GM18907 (cell line): ENCODE data around the gene PPM1H.

Source experiments
- ATAC-seq: cut with Tn5 transposase; IDR thresholded peaks from one replicate; pipeline ENCODE4 v1.9.1; 2021; ENCODE audit warnings: mild to moderate bottlenecking, moderate library complexity; ENCODE audit not compliant: unreplicated experiment

The PPM1H gene

DNA sequence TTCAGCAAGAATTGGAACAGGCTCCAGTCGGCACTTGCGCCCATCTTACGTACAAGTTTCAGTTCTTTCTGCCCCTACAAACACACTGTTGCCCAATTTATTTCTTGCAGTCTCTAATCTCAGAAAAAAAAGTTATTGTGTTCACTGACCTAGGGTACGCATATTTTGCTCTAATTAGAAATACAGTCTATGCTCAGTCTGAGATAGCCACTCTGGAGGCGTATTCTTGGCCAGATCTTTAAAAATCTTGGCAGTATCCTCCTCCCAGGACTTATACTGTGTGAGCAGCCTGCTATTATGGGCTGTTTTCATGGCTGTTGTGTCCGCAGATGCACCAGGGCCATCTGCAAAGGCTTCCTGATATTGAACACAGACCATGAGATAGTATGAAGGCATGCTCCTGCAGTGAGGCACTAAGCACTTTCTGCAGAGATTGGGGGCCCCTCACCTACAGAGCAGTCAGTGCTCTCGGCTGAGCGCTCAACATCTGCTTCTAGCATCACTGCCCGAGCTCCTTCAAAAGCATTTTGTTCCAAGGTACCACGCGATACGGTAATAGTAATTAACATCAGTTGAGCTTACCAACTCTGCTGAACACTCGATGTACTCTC lies 57.9 kb downstream of the PPM1H start:
- ATAC-seq: no peak

DNA sequence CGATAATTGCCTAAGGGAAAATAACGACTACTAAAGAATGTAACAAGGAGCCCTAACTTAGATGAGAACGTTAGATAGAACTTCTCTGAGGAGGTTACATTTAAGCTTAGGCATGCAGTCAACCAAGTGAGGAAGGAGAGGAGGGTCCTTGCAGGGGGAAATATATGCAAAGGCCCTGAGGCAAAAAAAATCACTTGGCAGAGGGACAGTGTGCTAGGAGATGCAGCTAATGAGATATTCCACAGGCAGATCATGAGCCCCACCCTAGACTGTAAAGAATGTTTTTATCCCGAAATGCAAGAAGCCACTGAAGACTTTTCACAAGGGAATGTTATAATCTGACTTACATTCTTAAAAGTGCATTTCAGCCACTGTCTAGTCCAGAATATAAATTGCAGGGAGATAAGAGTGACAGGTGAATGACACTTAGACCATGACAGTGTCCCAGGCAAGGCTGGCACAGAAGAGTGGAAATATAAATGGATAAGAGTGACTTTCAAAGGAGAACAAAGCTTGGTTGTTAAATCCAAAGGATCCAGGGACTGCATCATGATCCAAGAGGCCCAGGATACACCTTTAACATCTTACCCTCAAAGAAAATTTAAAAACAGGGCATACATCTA lies 61.0 kb downstream of the PPM1H start:
- ATAC-seq: no peak

DNA sequence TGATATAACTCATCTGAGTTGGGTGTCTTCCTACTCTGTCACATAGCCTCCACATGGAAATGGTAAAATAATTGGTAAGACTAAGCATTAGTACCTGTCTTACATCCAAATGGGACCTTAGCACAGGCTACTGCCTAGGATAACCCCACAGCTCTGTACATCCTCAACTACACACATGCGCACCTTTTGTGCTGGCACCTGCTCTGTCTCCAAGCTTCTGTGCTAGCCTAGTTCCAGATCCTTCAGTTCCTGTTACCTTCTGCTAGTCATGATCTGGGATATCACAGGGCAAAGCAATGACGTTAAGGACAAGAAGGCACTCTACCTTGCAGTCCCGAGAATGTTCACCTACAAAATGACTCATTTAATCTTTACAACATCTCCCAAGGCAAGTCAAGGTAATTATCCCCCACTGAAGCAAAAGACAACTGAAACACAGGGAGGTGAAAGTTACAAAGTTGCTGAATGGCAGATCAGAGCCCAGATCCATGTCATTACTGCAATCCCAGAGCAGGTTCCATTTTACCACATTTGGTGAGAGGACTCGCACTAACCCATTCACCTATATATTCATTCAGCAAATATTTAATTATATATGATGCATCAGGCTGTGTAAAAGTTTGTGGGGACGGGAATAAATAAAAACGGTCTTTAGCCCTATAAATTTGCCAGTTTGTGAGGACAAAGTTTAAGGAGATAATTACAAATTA lies 61.7 kb downstream of the PPM1H start:
- no peak for ATAC-seq

DNA sequence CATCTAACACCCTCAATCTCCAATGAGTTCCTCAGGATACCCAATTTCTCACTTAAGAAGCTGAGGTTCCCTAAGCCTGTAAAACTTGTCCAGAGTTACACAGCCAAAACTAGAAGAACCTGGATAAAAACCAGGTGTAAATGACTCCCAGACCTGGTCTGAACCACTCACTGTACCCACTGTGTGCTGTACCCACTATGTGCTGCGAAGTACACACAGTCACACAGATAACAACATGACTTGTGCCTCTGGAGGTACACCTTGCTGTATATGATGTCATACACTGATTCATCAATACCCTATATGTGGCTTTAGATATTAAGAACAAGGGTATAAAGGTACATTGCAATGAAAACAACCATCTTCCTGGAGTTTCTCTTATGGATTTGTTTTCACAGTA lies 66.1 kb downstream of the PPM1H start:
- ATAC-seq: no peak

DNA sequence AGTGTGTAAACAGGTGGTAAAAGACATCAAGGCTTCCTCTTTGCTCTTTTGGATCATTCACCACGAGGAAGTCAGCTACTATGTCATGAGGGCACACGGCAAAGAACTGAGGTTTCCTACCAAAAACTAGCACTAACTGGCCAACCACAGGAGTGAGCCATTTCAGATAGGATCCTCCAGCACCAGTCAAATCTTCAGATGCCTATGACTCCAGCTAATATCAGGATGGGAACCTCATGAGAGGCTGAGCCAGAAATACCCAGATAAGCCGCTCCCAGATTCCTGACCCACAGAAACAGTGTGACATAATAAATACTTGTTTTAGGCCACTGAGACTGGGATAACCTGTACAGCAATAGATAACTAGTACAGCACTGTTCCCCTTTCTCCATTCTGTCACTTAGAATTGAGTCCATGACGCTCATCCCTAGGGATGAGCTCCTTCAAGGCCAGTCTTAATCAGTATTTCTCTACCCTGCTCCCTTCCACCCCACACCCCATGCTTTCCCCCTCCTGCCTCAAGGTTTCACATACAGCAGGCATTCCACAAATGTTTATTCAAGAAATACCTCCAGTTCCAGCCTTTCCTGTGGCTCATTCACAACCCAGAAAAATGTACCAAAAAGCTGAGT lies 68.4 kb downstream of the PPM1H start:
- ATAC-seq: no peak

DNA sequence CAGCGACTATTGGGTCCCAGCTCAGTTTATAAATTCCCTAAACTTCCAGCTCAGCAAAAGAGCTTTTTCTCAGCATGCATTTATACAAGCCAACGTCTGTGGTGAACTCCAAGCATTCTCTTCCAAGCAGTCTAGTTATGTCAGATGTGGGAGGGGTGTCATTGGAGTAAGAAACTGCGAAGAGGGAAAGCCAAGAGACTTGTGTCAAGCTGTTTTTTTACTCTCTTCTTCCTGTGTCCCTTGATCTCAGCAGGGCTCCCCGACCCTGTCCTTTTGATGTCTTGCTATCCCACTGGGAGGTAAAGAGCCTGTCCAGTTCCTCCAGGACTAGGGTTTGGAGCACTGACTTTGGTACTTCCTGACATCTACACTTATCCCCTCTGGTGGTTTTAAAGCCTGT lies 69.0 kb downstream of the PPM1H start:
- no peak for ATAC-seq

DNA sequence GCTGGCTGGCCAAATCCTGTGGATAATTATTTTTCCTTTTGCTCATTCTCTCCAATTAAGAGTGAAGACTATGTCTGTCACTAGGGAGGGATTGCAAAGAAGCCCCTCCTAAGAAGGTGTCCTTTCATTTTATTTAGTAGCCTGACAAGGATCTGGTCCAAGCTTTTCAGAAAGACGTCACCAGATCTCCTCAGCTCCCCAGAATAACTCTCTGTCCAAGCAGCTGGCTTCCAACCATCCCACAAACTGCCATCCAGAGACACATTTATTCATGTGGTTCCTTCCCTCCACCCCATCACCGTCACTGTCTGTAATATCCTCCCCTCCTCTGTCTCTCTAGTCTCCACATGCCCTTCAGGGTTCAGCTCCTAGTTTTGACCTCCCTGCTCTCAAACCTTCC lies 69.9 kb downstream of the PPM1H start:
- no peak for ATAC-seq

DNA sequence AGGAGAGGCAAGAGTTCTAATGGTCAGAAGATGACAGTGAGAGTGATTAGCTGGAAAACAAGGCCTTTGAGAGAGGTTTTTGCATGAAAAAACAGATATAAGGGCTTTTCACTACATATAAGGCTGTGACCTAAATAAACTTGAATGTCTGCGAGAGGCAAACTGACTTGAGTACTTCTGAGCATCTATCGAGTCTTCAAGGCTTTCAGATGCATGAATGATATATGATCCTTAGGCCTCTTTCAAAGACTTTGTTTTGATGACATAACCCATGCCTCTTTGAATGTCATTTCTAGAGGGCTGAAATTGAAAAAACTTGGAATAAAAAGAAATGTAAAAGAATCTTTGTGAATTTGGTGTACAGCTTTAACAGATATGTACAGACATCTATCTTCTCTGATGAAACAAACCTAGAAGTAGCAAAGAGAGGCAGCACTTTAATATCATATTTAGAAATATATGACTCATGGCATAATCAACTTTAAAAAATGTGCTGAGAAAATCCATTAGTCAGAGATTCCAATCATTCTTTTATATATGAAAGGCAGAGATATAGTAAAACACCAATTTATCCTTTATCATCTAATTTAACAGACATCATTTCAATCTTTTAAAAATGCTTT lies 72.6 kb downstream of the PPM1H start:
- no peak for ATAC-seq

DNA sequence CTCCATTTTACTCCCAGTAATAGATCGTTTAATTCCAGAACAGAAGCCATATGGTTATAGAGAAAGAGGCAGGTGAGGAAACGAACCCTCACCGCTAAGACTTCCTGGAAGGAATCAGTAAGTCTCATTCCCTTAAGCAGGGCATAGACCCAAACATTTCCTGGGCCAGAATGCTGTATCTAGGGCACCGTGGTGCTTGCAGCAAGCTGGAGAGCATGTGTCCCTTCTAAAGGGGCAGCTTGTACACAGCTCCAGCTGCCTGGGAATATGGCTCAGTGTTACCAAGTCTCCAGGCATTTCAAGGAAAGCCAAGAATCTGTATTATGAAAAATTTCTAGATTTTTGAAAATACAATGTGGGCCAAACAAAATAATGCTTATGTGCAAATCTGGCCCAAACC lies 73.4 kb downstream of the PPM1H start:
- no peak for ATAC-seq

DNA sequence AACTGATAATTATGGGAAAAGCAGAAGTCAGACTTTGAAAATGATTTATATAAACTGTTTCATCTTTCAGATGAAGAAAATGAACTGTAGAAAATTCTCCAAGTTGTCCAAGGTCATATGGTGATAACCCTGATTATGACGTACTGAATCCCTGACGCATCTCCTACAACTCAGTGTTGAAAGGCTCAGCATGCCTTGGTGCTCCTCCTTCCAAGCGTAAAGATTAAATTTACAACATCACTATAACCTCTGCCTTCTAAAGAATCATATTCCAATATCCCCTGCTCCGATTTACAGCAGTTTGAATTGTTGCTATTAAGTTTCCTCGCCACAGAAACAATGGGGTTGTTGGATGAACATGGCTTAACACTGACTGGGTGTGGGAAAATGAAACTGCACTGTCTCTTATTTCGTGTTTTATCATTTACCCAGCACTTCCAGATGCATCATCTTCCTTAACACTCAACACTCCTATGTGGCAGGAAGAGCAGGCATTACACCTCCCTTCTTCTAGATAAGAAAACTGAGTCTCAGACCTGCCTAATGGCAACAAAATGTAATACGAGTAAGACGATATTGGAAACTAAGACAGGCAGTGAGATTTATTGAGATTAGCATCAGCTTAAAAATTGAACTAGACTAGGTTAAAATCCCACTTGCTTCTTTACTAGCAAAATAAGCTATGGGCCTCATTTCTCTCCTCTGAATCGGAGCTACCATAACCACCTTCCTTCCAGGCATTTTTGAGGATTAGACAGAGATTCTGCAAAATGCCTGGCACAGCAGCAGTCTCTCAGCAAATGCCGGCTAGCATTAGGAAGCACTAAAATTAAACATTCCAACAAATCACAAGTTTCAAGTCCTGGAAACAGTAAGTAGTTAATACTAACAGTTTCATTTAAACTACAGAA lies 74.2 kb downstream of the PPM1H start:
- ATAC-seq: no peak

DNA sequence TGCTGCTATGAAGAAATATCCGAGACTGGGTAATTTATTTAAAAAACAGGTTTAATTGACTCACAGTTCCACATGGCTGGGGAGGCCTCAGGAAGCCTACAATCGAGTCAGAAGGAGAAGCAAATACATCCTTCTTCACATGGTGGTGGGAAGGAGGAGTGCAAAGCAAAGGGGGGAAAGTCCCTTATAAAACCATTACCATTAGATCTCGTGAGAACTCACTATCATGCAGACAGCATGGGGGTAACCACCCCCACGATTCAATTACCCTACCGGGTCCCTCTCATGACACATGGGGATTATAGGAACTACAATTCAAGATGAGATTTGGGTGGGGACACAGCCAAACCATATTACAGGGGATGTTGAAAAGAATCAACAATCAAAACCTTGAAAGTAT lies 74.9 kb downstream of the PPM1H start:
- no peak for ATAC-seq

DNA sequence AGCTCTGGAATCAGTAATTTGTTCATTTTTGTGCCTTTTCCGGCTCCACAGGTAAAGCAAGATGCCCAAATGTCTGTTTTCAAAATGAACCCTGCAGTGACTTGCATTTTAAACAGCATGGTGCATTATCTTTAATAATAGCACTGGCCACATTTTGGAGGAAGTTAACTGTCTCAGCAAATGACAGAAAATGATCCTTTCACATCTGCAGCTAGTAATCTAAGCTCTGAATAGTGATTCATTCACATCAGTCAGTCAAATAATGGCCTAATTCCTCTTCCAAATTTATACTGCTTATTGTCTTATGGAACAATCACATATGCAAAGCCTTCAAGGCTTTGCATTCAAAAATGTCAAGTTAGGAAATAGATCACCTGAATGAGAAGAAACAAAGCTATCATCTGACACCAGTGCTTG lies 75.6 kb downstream of the PPM1H start:
- no peak for ATAC-seq

DNA sequence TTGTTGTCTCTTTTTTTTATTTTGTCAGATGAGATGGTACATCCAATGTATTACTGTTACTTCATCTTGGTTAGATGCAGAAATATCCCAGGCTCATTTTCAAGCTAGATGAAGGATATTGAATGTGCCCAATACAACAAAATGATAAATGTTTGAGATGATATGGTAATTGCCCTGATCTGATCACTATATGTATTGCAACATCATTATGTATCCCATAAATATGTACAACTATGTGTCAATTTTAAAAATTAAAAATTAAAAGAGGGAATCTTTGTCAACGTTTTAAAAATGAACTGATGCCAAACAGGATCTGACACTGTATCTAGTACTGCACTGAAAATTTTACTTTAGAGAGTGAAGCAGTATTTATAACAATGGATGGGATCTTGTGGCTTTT lies 78.5 kb downstream of the PPM1H start:
- no peak for ATAC-seq

DNA sequence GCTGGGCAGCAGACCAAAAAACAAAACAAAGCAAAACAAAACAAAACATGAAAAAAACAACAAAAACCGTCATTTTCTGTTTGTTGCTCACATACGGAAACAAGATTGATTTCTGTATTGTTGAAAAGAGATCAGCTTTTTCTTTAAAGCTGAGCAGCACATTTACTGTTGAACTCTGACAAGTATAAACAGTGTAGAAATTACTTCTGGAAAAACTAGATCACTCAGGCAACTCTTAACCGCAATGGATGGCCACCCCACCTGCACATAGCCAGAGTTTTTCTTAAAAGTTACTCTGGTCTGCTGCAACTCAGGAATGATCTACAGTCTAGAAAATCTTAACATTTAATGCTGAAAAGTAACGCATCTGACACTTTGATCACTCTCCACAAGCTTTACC lies 80.9 kb downstream of the PPM1H start:
- no peak for ATAC-seq

DNA sequence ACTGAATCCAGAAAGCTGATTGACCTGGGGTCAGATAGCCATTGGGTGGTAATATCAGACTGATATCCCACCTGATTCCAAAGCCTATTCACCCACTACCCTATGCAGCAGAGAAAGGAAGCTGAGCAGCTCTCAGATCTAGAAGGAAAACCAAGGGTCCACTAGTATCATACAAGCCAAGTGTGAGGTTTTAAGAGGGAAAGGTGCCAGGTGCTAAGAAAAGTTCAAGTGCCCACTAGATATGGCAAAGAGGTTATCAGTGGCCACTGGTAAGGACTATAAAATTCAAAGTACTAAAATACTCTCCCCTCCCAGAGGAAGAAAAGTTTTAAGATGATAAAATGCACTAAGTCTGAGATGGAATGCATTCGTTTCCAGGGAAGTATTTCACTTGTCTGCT lies 85.6 kb downstream of the PPM1H start:
- ATAC-seq: no peak

DNA sequence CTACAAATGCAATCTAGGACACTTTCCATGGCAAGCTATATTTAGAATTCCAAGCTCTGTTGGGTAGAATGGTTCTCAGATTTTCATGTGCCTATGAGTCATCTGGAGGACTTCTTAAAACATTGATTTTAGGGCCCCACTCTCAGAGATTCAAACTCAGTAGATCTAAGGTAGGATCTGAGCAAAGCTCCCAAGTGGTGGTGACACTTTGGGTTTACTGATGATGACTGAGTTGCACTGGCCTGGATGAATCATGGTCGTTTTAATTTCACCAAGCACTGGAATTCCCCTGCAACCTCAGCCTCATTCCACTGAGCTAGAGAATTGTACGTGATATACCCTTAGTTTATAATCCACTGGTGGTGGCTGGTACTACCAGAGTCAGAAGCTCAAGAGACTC lies 86.5 kb downstream of the PPM1H start:
- ATAC-seq: no peak

DNA sequence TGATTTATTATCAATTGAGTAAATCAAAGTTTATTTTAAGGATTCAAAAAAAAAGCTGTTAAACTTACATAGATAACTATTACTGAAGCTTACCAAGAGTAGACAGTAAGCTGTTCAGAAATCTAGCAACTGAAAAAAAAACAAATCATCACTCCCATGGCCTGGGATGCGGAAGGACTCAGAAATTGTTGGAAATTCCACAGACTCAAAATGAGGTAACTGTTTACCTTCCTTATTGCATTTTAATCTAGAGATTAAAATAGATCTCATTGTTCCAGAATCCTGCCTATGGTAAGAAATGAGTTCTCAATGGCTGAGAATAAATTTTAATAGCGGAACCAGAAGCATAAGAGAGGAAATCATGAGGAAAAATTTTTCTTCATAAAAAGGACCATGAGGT lies 87.2 kb downstream of the PPM1H start:
- ATAC-seq: no peak

DNA sequence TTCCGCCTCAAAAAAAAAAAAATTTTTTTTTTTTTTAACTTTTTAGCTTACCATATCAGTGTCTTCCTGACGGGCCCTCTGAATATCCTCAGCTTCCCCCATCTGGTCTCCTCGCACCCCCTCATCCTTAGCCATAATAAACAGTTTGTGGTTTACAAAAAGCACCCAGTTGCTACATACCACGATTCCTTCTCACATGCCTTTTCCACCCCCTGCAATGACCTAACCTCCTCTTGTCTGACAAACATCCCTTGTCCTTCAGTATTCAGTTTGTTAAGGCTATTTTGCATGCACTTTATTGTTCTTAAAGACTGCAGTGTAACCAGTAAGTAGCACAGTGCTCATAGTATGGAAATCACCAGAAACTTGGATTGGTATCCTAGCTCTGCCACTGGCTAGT lies 88.5 kb downstream of the PPM1H start:
- no peak for ATAC-seq

DNA sequence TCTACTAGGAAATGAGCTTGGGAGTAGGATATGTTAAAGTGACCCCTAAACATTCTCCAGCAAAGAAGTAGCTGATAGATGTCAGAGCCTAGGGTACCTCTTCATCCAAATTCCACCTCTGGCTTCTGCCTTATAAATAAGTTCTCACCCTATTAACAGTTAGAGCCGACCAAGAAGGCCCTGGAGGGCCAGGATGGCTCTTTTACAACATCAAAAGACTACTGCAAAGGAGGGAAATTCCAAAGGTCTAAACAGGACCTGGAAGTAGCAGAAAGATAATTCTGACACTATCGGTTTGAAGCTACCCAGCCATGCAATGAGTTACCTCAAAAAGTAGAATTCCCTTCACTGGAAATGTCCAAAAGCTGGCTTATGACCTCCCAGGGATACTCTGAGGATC lies 90.0 kb downstream of the PPM1H start:
- ATAC-seq: no peak

DNA sequence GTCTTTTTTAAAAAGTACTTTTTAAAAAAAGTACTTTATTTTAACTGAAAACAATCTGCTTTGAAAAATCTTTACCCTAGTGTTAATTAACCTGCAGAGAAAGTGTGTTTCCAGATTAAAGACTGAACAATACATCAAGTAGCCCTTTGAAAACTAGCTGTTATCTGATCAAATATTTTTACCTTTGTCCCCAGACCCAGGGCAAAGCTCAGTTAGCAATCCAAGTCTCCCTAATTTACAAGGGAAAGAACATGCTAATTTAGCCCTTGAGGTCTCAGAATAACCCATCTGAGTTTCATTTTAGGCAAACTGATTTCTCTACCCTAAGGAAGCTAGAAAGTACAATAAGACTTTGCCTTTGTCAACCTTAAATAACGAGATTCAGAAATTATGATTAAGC lies 91.2 kb downstream of the PPM1H start:
- no peak for ATAC-seq

DNA sequence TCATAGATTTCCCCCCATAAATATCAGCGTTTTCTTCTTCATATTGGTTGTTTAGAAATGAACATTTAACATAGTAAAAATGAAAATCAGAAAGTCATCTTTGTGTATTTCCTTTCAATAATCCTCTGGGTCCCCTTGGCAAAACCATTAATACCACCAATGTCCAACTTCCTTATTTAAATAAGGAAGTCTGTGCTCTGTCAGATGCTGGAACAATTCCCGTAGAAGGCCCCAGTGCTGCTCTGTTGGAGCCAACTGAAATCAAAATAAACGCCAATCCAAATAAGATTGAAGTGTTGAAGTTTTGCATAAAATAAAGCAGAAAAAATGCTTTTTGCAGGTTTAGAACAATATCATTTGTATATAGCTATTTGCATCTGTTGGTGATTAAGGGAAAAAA lies 93.1 kb downstream of the PPM1H start:
- ATAC-seq: no peak
